HG03066 (cell line): ENCODE results near the gene CTDSP1.

Experiments used
- ATAC-seq: cut with Tn5 transposase; IDR thresholded peaks from one replicate; pipeline ENCODE4 v1.9.1; 2021; ENCODE audit warnings: low read depth; ENCODE audit not compliant: unreplicated experiment

CTDSP1 gene

GRCh38 chr2:218398437-218399390 lies 954 bp upstream of the CTDSP1 start:
- peak; percentile 26 for ATAC-seq

DNA sequence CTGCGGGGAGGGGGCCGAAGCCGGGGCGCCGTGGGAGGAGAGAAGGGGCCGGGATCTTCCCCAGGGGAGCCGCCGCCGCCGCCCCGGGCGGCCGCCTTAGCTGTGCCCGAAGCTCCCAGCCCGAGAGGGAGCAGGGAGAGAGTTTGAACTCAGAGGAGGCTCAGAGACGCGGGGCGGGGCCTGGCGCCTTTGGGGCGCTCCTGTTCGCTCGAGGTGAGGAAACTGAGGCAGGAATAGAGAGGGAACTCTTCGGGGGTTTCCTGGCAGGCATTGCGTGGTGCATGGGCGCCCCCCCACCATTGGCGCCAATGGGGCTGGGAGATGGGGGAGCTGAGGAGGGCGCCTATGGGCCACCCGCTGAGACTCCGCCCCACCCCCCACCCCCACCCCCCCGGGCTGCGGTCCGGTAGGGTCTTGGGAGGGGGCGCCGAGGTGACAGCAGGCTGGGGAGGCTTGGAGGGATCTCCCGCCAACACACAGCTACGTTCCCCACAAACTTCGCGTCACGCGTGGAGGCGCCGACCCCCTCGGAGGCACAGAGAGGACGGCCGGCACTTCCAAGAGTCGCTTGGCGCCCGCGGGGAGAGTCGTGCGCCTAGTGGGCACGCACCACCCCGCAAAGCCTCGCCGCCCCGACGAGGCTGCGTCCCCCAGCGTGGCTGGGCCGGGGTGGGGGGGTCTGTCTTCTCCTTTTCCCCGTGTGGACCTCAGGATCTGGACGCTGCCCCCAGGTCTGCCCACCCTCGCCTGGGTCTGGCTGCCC lies 680 bp downstream of the CTDSP1 start:
- ATAC-seq: no peak

- no peak for ATAC-seq
Measured at GRCh38 chr2:218400930-218401881, 1.5 kb downstream of the CTDSP1 start.

GRCh38 chr2:218401890-218402289 lies 2.2 kb downstream of the CTDSP1 start:
- ATAC-seq: no peak

DNA sequence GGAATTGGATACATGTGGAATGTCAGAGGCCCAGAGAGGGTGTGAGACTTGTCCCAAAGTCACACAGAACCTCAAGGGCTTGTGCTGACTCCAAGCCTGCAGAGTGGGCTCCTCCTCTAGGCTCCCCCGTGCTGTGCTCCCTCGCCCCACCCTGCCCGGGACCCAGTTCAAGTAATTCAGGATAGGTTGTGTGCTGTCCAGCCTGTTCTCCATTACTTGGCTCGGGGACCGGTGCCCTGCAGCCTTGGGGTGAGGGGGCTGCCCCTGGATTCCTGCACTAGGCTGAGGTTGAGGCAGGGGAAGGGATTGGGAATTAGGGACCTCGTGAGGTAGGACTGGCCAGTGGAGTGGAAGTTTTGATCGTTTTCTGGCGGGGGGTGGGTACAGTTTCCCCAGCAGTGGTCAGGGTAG lies 2.8 kb downstream of the CTDSP1 start:
- ATAC-seq: no peak

- no peak for ATAC-seq
Measured at GRCh38 chr2:218402911-218403411, 3.3 kb downstream of the CTDSP1 start.

- no peak for ATAC-seq
Measured at GRCh38 chr2:218403810-218404209, 4.1 kb downstream of the CTDSP1 start.

DNA sequence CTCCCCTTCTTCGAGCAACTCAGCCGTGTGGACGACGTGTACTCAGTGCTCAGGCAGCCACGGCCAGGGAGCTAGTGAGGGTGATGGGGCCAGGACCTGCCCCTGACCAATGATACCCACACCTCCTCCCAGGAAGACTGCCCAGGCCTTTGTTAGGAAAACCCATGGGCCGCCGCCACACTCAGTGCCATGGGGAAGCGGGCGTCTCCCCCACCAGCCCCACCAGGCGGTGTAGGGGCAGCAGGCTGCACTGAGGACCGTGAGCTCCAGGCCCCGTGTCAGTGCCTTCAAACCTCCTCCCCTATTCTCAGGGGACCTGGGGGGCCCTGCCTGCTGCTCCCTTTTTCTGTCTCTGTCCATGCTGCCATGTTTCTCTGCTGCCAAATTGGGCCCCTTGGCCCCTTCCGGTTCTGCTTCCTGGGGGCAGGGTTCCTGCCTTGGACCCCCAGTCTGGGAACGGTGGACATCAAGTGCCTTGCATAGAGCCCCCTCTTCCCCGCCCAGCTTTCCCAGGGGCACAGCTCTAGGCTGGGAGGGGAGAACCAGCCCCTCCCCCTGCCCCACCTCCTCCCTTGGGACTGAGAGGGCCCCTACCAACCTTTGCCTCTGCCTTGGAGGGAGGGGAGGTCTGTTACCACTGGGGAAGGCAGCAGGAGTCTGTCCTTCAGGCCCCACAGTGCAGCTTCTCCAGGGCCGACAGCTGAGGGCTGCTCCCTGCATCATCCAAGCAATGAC lies 4.8 kb downstream of the CTDSP1 start:
- no peak for ATAC-seq

GRCh38 chr2:218405086-218405745 lies 5.5 kb downstream of the CTDSP1 start:
- ATAC-seq: no peak

DNA sequence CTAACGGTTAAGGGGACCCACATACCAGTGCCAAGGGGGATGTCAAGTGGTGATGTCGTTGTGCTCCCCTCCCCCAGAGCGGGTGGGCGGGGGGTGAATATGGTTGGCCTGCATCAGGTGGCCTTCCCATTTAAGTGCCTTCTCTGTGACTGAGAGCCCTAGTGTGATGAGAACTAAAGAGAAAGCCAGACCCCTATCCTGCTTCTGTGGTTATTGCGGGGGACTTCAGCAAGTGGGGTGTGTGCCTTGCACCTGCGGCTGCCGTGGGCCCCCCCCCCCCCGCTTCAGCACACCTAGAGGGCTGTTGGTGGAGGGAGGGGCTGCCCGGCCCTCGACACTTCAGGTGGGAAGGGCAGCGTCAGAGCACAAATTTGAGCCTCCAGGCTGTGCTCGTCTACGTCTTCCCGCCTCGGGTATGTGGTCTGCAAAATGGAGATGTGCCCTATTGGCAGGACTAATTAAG lies 6.1 kb downstream of the CTDSP1 start:
- ATAC-seq: peak; percentile 3

- peak; percentile 74 for ATAC-seq
Measured at GRCh38 chr2:218406209-218406948, 6.7 kb downstream of the CTDSP1 start.

DNA sequence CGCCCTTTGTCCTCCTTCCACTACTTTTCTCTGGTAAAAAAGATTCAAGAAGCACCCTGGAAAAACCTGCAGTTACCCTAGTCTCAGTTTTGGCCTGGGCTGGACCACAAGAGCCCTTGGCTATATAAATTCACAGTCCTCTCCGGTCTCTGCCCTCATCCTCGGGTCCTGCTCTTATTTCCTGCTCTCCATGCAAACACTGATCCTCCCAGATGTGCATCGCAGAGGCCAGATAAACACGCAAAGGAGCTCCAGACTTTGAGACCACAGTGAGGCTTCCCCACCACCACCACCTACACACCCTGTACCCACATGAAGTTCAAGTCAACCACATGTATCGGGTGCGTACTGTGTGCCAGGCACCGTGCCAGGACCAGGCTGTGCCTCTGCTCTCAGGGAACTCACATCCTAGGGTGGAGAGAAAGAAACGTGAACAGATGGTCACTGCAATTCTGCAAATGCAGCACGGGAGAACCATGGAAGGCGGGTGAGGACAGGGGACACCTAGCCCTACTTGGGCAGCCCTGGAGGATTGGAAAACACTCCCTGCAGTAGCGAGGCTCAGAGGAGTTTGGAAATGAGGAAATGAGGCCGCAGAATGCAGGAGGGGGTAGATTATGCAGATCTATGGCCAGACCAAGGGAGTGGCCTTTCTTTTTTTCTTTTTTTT lies 7.4 kb downstream of the CTDSP1 start:
- peak; percentile 11 for ATAC-seq

DNA sequence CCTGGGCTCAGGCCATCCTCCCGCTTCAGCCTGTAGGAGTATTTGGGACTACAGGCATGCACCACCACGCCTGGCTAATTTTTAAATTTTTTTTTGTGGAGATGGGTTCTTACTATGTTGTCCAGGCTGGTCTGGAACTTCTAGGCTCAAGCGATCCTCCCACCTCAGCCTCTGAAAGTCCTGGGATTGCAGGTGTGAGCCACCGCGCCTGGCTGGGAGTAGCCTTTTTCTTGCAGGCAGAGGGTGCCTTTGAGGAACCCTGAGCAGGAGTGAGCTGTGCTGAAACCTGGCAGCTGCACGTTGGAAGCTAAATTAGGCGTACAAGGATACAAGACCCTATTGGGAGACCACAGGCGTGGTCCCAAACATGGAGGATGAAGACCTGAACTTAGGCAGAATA lies 8.0 kb downstream of the CTDSP1 start:
- ATAC-seq: no peak

GRCh38 chr2:218418321-218418716 lies 18.7 kb downstream of the CTDSP1 start:
- ATAC-seq: no peak

GRCh38 chr2:218418717-218419458 lies 19.2 kb downstream of the CTDSP1 start, which contains the start of gene VIL1:
Gene VIL1, plus strand, starts transcription at chr2:218419123. Its CDS starts 4,656 bp downstream, at chr2:218423779.
- ATAC-seq: no peak

GRCh38 chr2:218419630-218420216 lies 20.1 kb downstream of the CTDSP1 start:
- no peak for ATAC-seq

GRCh38 chr2:218421027-218421426 lies 21.4 kb downstream of the CTDSP1 start:
- no peak for ATAC-seq
